GM19467 (cell line): ENCODE results near the gene OXSR1.
"Not testable (repeated sequence)": the region's sequence is repeated elsewhere in the genome, so short reads cannot be mapped to it uniquely, and the experiment has no call there.

ENCODE experiments used
- ATAC-seq: cut with Tn5 transposase; IDR thresholded peaks from one replicate; pipeline ENCODE4 v1.9.1; 2021; ENCODE audit warnings: mild to moderate bottlenecking, moderate library complexity; ENCODE audit not compliant: unreplicated experiment

Gene OXSR1

GRCh38 chr3:38219609-38220197 lies 54.4 kb downstream of the OXSR1 start:
- no peak for ATAC-seq

GRCh38 chr3:38221005-38221404 lies 55.7 kb downstream of the OXSR1 start:
- ATAC-seq: no peak

- no peak for ATAC-seq
Measured at GRCh38 chr3:38222032-38222634, 56.8 kb downstream of the OXSR1 start.

- no peak for ATAC-seq
Measured at GRCh38 chr3:38224357-38224756, 59.0 kb downstream of the OXSR1 start.

GRCh38 chr3:38226273-38226672 lies 60.9 kb downstream of the OXSR1 start:
- ATAC-seq: no peak

- no peak for ATAC-seq
Measured at GRCh38 chr3:38227989-38228388, 62.7 kb downstream of the OXSR1 start.

- no peak for ATAC-seq
Measured at GRCh38 chr3:38229036-38229435, 63.7 kb downstream of the OXSR1 start.

- ATAC-seq: no peak
Measured at GRCh38 chr3:38232701-38233100, 67.4 kb downstream of the OXSR1 start.

GRCh38 chr3:38235466-38235865 lies 70.1 kb downstream of the OXSR1 start:
- ATAC-seq: no peak

GRCh38 chr3:38238416-38239008 lies 73.2 kb downstream of the OXSR1 start:
- no peak for ATAC-seq

GRCh38 chr3:38242812-38243211 lies 77.5 kb downstream of the OXSR1 start:
- not testable (repeated sequence) for ATAC-seq

- no peak for ATAC-seq
Measured at GRCh38 chr3:38245930-38246329, 80.6 kb downstream of the OXSR1 start.

GRCh38 chr3:38247366-38248035 lies 82.2 kb downstream of the OXSR1 start:
- ATAC-seq: no peak

GRCh38 chr3:38250198-38250597 lies 84.9 kb downstream of the OXSR1 start:
- ATAC-seq: no peak

- ATAC-seq: no peak
Measured at GRCh38 chr3:38251197-38251596, 85.9 kb downstream of the OXSR1 start.

GRCh38 chr3:38253704-38254103 lies 88.4 kb downstream of the OXSR1 start:
- no peak for ATAC-seq

- ATAC-seq: no peak
Measured at GRCh38 chr3:38254872-38255271, 89.5 kb downstream of the OXSR1 start.

- no peak for ATAC-seq
Measured at GRCh38 chr3:38255627-38256026, 90.3 kb downstream of the OXSR1 start.

- ATAC-seq: no peak
Measured at GRCh38 chr3:38257583-38257982, 92.2 kb downstream of the OXSR1 start.

- ATAC-seq: no peak
Measured at GRCh38 chr3:38260474-38260873, 95.1 kb downstream of the OXSR1 start.

- ATAC-seq: no peak
Measured at GRCh38 chr3:38264353-38264771, 99.0 kb downstream of the OXSR1 start.

- ATAC-seq: no peak
Measured at GRCh38 chr3:38264779-38265178, 99.4 kb downstream of the OXSR1 start.
